ENCODE measurements around the gene POPDC3. TPM values are rescaled to one million over a fixed set of nuclear protein-coding genes. Genes with fewer than 3 reads are reported as not detected.

POPDC3 gene, protein sequence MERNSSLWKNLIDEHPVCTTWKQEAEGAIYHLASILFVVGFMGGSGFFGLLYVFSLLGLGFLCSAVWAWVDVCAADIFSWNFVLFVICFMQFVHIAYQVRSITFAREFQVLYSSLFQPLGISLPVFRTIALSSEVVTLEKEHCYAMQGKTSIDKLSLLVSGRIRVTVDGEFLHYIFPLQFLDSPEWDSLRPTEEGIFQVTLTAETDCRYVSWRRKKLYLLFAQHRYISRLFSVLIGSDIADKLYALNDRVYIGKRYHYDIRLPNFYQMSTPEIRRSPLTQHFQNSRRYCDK
- total RNA-seq (2021) (0.62 and 1.4 TPM in 2 replicates), Bru-seq, nascent RNA (percentile 25 among the genes with signal in this experiment), BruChase-seq, experiment 1, labeled RNA remaining after a 2-hour chase (percentile 24 among the genes with signal in this experiment), BruChase-seq, experiment 2, labeled RNA remaining after a 6-hour chase (percentile 19 among the genes with signal in this experiment)
- long read RNA-seq, partial matches to known transcripts = 0 of 4 reads
- long read RNA-seq, other reads (novel, unspliced or antisense) = 1 of 4 reads

DNA sequence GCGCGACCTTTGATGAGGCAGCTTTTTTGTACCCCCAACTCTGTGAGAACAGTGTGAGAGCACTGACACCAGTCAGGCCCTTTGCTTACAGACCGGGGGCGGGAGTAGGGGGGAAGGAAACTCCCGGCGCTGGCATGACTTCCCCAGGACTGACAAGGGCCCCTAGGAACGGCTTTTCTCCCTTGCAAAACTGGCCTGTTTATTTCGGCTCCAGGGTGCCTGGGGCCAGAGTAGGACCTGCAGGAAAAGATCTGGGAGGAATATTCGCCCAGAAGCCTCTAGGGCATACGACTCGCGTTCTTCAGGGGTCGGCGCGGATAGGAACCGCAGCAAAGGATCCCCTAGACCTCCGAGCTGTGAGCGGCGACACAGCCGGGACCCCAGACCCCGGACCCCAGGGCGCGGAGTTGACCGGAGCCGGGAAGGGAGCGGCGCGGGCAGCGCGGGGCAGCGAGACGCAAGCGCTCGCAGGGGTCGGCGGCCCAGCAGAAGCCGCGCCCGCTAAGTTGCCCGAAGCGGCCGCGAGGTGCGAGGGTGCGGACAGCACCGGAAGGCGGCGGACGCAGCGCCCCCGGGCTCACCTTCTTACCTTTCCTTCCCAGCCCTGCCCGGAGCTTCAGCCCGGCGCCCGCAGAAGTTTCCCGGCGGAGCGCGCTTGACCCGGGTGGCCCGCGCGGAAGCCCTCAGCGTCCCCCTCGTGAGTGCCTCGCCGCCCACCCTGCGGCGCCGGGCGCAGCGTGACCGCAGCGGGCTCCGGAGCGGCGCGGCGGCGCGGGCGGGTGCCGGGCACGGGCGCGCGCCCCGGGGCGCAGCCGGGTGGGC lies at the start of gene POPDC3:
POPDC3 (minus strand) TSS at position 771 of the 822 bp plus-strand sequence. CDS start 18,105 bp downstream, outside the sequence.
- intact Hi-C loops (cut with micrococcal nuclease; ENCODE audit: unreplicated experiment) = no loop called here
- no peaks in the 10 kb centered on the region for H3K9me3 ChIP-seq (ENCODE audit: low read depth, low read length, poor library complexity, severe bottlenecking)
- peaks cover 47% of the 10 kb centered on the region for H3K27me3 ChIP-seq (replicated peaks; ENCODE audit: insufficient read depth, low read depth, low read length, poor library complexity)
- CTCF ChIA-PET = no interaction called here
- POLR2A ChIA-PET (ENCODE audit: low non-redundant PET) = no interaction called here
- H3K27ac ChIP-seq (ENCODE audit: low read depth, low read length, poor library complexity, severe bottlenecking) = no peak within 1 kb of the TSS
- H3K36me3 ChIP-seq (ENCODE audit: insufficient read depth, low read length, poor library complexity, severe bottlenecking) = no peaks in the 10 kb centered on the region
- peak; percentile 16 for DNase-seq (ENCODE audit: low spot score)
- TF ChIP-seq EZH2 (IDR thresholded peaks at IDR 0.05; ENCODE audit: borderline replicate concordance, low read depth, low read length, poor library complexity, severe bottlenecking) = peak; percentile 52
- TF ChIP-seq, protein P1, sequence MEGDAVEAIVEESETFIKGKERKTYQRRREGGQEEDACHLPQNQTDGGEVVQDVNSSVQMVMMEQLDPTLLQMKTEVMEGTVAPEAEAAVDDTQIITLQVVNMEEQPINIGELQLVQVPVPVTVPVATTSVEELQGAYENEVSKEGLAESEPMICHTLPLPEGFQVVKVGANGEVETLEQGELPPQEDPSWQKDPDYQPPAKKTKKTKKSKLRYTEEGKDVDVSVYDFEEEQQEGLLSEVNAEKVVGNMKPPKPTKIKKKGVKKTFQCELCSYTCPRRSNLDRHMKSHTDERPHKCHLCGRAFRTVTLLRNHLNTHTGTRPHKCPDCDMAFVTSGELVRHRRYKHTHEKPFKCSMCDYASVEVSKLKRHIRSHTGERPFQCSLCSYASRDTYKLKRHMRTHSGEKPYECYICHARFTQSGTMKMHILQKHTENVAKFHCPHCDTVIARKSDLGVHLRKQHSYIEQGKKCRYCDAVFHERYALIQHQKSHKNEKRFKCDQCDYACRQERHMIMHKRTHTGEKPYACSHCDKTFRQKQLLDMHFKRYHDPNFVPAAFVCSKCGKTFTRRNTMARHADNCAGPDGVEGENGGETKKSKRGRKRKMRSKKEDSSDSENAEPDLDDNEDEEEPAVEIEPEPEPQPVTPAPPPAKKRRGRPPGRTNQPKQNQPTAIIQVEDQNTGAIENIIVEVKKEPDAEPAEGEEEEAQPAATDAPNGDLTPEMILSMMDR (conservative IDR thresholded peaks at IDR 0.05; ENCODE audit: low read depth, low read length) = no peak
- no TSS peak for BruUV-seq (replicated peaks)
- peak within 1 kb of the TSS; percentile 52 for H3K4me3 ChIP-seq (ENCODE audit: low read depth, low read length, poor library complexity, severe bottlenecking)
- no peaks in the 10 kb centered on the region for H3K4me1 ChIP-seq (ENCODE audit: insufficient read depth, low read length, poor library complexity, severe bottlenecking)

DNA sequence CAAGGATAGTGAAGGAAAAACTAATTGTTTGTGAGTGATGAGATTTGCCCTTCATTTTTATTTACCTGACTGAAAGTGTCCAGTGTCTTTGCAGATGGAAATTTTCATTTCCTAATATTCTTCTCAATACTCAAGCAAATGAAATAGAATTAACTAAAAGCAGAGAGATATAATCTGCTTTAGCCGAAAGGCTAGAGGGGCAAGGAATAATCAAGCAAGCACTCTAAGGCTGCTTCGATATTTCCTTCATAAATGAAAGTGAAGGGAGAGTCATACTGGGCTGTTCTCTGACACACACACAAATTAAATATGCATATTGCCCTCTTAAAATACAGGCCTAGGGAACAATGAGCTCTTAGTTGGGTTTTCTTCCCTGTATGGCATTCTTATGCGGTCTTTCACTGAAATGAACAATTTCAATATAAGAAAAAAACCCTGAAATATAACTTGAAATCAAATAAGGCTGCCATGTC lies 47.5 kb upstream of the POPDC3 start:
- CTCF ChIA-PET = no interaction called here
- Histone ChIP-seq H3K36me3 (ENCODE audit: insufficient read depth, low read length, poor library complexity, severe bottlenecking) (no peaks in the 10 kb centered on the region), H3K27me3 (replicated peaks; ENCODE audit: insufficient read depth, low read depth, low read length, poor library complexity) (peaks cover 7% of the 10 kb centered on the region), H3K4me3 (ENCODE audit: low read depth, low read length, poor library complexity, severe bottlenecking) (no peak overlapping the region), H3K9me3 (ENCODE audit: low read depth, low read length, poor library complexity, severe bottlenecking) (no peaks in the 10 kb centered on the region), H3K4me1 (ENCODE audit: insufficient read depth, low read length, poor library complexity, severe bottlenecking) (no peaks in the 10 kb centered on the region), H3K27ac (ENCODE audit: low read depth, low read length, poor library complexity, severe bottlenecking) (no peak overlapping the region)
- TF ChIP-seq, protein P1 (conservative IDR thresholded peaks at IDR 0.05; ENCODE audit: low read depth, low read length) = no peak
- no peak for TF ChIP-seq EZH2 (IDR thresholded peaks at IDR 0.05; ENCODE audit: borderline replicate concordance, low read depth, low read length, poor library complexity, severe bottlenecking)
- BruUV-seq (replicated peaks) = no TSS peak
- DNase-seq (ENCODE audit: low spot score) = no peak
- intact Hi-C loops (cut with micrococcal nuclease; ENCODE audit: unreplicated experiment) = no loop called here
- POLR2A ChIA-PET (ENCODE audit: low non-redundant PET) = no interaction called here

DNA sequence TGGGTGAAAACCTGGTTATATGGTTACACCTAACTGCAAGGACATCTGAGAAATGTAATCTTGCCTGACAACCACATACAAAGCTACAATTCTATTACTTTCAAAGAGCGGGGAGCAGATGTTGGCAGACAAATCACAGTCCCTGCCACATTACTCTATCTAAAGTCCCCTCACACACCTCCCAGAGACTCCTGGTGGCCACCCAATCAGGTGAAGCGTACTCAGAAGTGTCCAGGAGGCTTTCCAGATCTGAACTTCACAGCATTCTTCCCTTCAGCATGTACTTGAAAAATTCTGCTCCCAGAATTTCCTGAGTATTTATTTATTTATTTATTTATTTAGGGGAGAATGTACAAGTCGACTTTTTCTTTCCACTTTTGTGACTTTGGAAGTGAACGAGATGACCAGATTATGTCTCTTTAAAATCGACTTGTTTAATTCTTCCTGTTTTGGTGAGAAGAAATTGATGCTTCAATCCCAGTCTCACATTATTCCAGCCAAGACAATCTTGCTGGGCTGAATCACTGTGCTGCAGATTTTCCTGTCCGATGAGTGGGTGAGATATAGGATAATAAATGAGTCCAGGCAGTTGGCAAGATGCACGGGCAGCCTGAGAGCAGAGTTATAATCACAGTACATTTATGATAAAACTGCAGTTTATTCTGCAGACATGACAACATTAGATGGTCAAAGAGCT lies 46.9 kb upstream of the POPDC3 start:
- H3K27ac ChIP-seq (ENCODE audit: low read depth, low read length, poor library complexity, severe bottlenecking) = no peak overlapping the region
- TF ChIP-seq, protein P1 (conservative IDR thresholded peaks at IDR 0.05; ENCODE audit: low read depth, low read length) = no peak
- no peak for TF ChIP-seq EZH2 (IDR thresholded peaks at IDR 0.05; ENCODE audit: borderline replicate concordance, low read depth, low read length, poor library complexity, severe bottlenecking)
- H3K36me3 ChIP-seq (ENCODE audit: insufficient read depth, low read length, poor library complexity, severe bottlenecking) = no peaks in the 10 kb centered on the region
- CTCF ChIA-PET = no interaction called here
- H3K4me1 ChIP-seq (ENCODE audit: insufficient read depth, low read length, poor library complexity, severe bottlenecking) = no peaks in the 10 kb centered on the region
- no peak overlapping the region for H3K4me3 ChIP-seq (ENCODE audit: low read depth, low read length, poor library complexity, severe bottlenecking)
- POLR2A ChIA-PET (ENCODE audit: low non-redundant PET) = no interaction called here
- no peaks in the 10 kb centered on the region for H3K9me3 ChIP-seq (ENCODE audit: low read depth, low read length, poor library complexity, severe bottlenecking)
- no TSS peak for BruUV-seq (replicated peaks)
- peaks cover 7% of the 10 kb centered on the region for H3K27me3 ChIP-seq (replicated peaks; ENCODE audit: insufficient read depth, low read depth, low read length, poor library complexity)
- intact Hi-C loops (cut with micrococcal nuclease; ENCODE audit: unreplicated experiment) = no loop called here
- DNase-seq (ENCODE audit: low spot score) = no peak
